H1 (cell line): ENCODE data around the gene PRKAR2B. TPM values are rescaled to one million over a fixed set of nuclear protein-coding genes. Genes with fewer than 3 reads are reported as not detected.
A peak's percentile ranks its signal among the peaks of the same experiment; 100 is the strongest.

Experiments
- CTCF ChIA-PET: fragments of 300-600 bp; sonication (Branson Sonifier 250); formaldehyde crosslinking; loops from one replicate; lab custom pipeline; 2021; ENCODE audit not compliant: partially characterized antibody; lab: Charles Lee
- POLR2A ChIA-PET: fragments of 300-600 bp; sonication (Branson Sonifier 250); formaldehyde crosslinking; loops from one replicate; lab custom pipeline; 2021; ENCODE audit warnings: inconsistent platforms; ENCODE audit not compliant: partially characterized antibody; lab: Charles Lee
- DNase-seq, 2 experiments: peaks; one replicate each; pipeline versions ENCODE4 v3.0.0 to v3.0.0-alpha.2; 2010 to 2022; ENCODE audit warnings: low spot score in 2 of 2, low read depth in 1 of 2, mixed read lengths in 1 of 2
- FAIRE-seq: peaks from 2 replicates; lab custom pipeline; 2011; peaks lifted over from hg19 to GRCh38; lab: Jason Lieb, UNC
- H2AFZ ChIP-seq: 2 replicates; pipeline ENCODE4 v1.8.1; 2012; ENCODE audit warnings: low read length, inconsistent platforms
- H2AK5ac ChIP-seq: 2 replicates; pipeline ENCODE4 v1.6.1; 2013; ENCODE audit warnings: low read depth, low read length
- H2BK120ac ChIP-seq: replicated peaks from 2 replicates; pipeline ENCODE3; 2013; ENCODE audit warnings: low read depth, low read length, inconsistent platforms
- H2BK12ac ChIP-seq: 2 replicates; pipeline ENCODE4 v1.6.1; 2013; ENCODE audit warnings: low read depth, low read length
- H2BK15ac ChIP-seq: 2 replicates; pipeline ENCODE4 v1.6.1; 2013; ENCODE audit warnings: low read length
- H2BK20ac ChIP-seq: 2 replicates; pipeline ENCODE4 v1.6.1; 2013; ENCODE audit warnings: low read length
- H2BK5ac ChIP-seq: 2 replicates; pipeline ENCODE4 v1.6.1; 2013; ENCODE audit warnings: low read depth, low read length
- H3K14ac ChIP-seq: 2 replicates; pipeline ENCODE4 v1.6.1; 2013; ENCODE audit warnings: inconsistent platforms; ENCODE audit not compliant: insufficient read length
- H3K18ac ChIP-seq: 2 replicates; pipeline ENCODE4 v1.6.1; 2013; ENCODE audit warnings: low read length; ENCODE audit errors: extremely low read depth
- H3K23ac ChIP-seq: 2 replicates; pipeline ENCODE4 v1.6.1; 2013; ENCODE audit warnings: inconsistent platforms; ENCODE audit not compliant: insufficient read length
- H3K23me2 ChIP-seq: 2 replicates; pipeline ENCODE4 v1.6.1; 2013; ENCODE audit warnings: low read depth, low read length
- H3K27ac ChIP-seq: 2 replicates; pipeline ENCODE4 v1.6.1; 2011; ENCODE audit warnings: low read depth, low read length, inconsistent platforms
- H3K27me3 ChIP-seq, 4 experiments: replicated peaks in 1 of 4; 1 replicate in 1 of 4; 2 replicates in 3 of 4; pipeline versions ENCODE4 v1.6.1 to v1.8.1; 2011 to 2013; ENCODE audit warnings: low read length in 3 of 4, mild to moderate bottlenecking in 3 of 4, inconsistent platforms in 2 of 4, mixed read lengths in 2 of 4, moderate library complexity in 1 of 4; ENCODE audit not compliant: control insufficient read depth in 3 of 4, insufficient read depth in 3 of 4; ENCODE audit errors: extremely low read depth in 1 of 4
- H3K36me3 ChIP-seq, 4 experiments: 2 replicates each; pipeline versions ENCODE4 v1.6.1 to v1.8.1; 2011 to 2013; ENCODE audit warnings: mild to moderate bottlenecking in 4 of 4, low read length in 3 of 4, moderate library complexity in 2 of 4, control low read depth in 1 of 4, inconsistent platforms in 1 of 4; ENCODE audit not compliant: insufficient read depth in 4 of 4, control insufficient read depth in 2 of 4
- H3K4ac ChIP-seq: replicated peaks from 2 replicates; pipeline ENCODE3; 2013; ENCODE audit warnings: low read length, low read depth, mixed read lengths, inconsistent platforms; ENCODE audit not compliant: insufficient read length
- H3K4me1 ChIP-seq, 4 experiments: replicated peaks in 1 of 4; 1 replicate in 1 of 4; 2 replicates in 3 of 4; pipeline versions ENCODE4 v1.6.1 to v1.8.1; 2011 to 2013; ENCODE audit warnings: low read length in 3 of 4, inconsistent platforms in 2 of 4, mixed read lengths in 1 of 4; ENCODE audit not compliant: insufficient read depth in 4 of 4, control insufficient read depth in 3 of 4
- H3K4me2 ChIP-seq, 2 experiments: 2 replicates each; pipeline versions ENCODE4 v1.6.1 to v1.8.1; 2011 to 2013; ENCODE audit warnings: low read depth in 2 of 2, low read length in 2 of 2, control low read depth in 1 of 2, inconsistent platforms in 1 of 2, mild to moderate bottlenecking in 1 of 2; ENCODE audit not compliant: insufficient read depth in 1 of 2
- H3K4me3 ChIP-seq, 4 experiments: fragments of 200-600, 300-600 bp in 1 of 4; sonication (generic), shearing (Covaris generic), sonication (Bioruptor Twin) in 1 of 4; 2 replicates each; pipeline versions ENCODE4 v1.5.1 to v1.8.1; 2011 to 2016; ENCODE audit warnings: low read length in 4 of 4, low read depth in 3 of 4, control low read depth in 2 of 4, inconsistent platforms in 2 of 4, mild to moderate bottlenecking in 2 of 4, mixed read lengths in 1 of 4, moderate library complexity in 1 of 4; ENCODE audit not compliant: insufficient read depth in 2 of 4; ENCODE audit errors: extremely low read depth in 1 of 4
- H3K56ac ChIP-seq: replicated peaks from 2 replicates; pipeline ENCODE3; 2013; ENCODE audit warnings: low read depth, mild to moderate bottlenecking, mixed read lengths, low read length, inconsistent platforms; ENCODE audit not compliant: insufficient read length
- H3K79me1 ChIP-seq: 2 replicates; pipeline ENCODE4 v1.6.1; 2013; ENCODE audit warnings: low read depth, low read length, control low read depth
- H3K79me2 ChIP-seq, 2 experiments: 2 replicates each; pipeline versions ENCODE4 v1.6.1 to v1.8.1; 2012 to 2013; ENCODE audit warnings: low read length in 2 of 2, mild to moderate bottlenecking in 2 of 2, inconsistent platforms in 1 of 2; ENCODE audit not compliant: insufficient read depth in 2 of 2, control insufficient read depth in 1 of 2
- H3K9ac ChIP-seq, 4 experiments: replicated peaks in 1 of 4; 1 replicate in 1 of 4; 2 replicates in 3 of 4; pipeline versions ENCODE4 v1.6.1 to v1.8.1; 2011 to 2013; ENCODE audit warnings: low read depth in 3 of 4, low read length in 3 of 4, control low read depth in 2 of 4, mild to moderate bottlenecking in 2 of 4, moderate library complexity in 2 of 4, inconsistent platforms in 1 of 4; ENCODE audit errors: extremely low read depth in 1 of 4
- H3K9me3 ChIP-seq, 2 experiments: 2 replicates each; pipeline versions ENCODE4 v1.6.1 to v1.8.1; 2012 to 2013; ENCODE audit warnings: mild to moderate bottlenecking in 2 of 2, moderate library complexity in 2 of 2, control low read depth in 1 of 2, inconsistent platforms in 1 of 2, low read depth in 1 of 2, low read length in 1 of 2, mixed read lengths in 1 of 2; ENCODE audit not compliant: insufficient read depth in 2 of 2
- H4K20me1 ChIP-seq, 2 experiments: replicated peaks in 1 of 2; 2 replicates each; pipeline versions ENCODE3 to v1.8.1; 2011 to 2013; ENCODE audit warnings: inconsistent platforms in 2 of 2, low read length in 2 of 2, mild to moderate bottlenecking in 1 of 2; ENCODE audit not compliant: insufficient read depth in 2 of 2, control insufficient read depth in 1 of 2
- H4K5ac ChIP-seq: 2 replicates; pipeline ENCODE4 v1.6.1; 2013; ENCODE audit warnings: low read length, low read depth, mixed read lengths, inconsistent platforms; ENCODE audit not compliant: insufficient read length
- H4K8ac ChIP-seq: 2 replicates; pipeline ENCODE4 v1.8.0; 2013; ENCODE audit warnings: mild to moderate bottlenecking, moderate library complexity, low read length, inconsistent platforms; ENCODE audit not compliant: insufficient read depth; ENCODE audit errors: extremely low read depth
- H4K91ac ChIP-seq: replicated peaks from 2 replicates; pipeline ENCODE3; 2013; ENCODE audit warnings: low read length, mixed read lengths, inconsistent platforms; ENCODE audit not compliant: insufficient read length
- KDM1A ChIP-seq: fragments of 200-600, 300-600 bp; sonication (generic); IDR thresholded peaks from 2 replicates; pipeline ENCODE4 v1.7.1; 2016; ENCODE audit warnings: mild to moderate bottlenecking, low read length, borderline replicate concordance
- TAF1 ChIP-seq: IDR thresholded peaks from 2 replicates; pipeline ENCODE4 v1.6.1; 2011; ENCODE audit warnings: mild to moderate bottlenecking, low read depth, low read length
- WGBS, 2 experiments: shearing (Covaris generic) in 1 of 2; methylation state at CpG; one replicate each; pipeline versions ENCODE4 v1.1.6 to v1.1.7; 2013 to 2015; ENCODE audit warnings: low lambda C conversion rate in 2 of 2, mixed read lengths in 2 of 2, inconsistent platforms in 1 of 2, low coverage in 1 of 2, missing lambda C conversion rate in 1 of 2; ENCODE audit not compliant: insufficient replicate concordance in 2 of 2, insufficient coverage in 1 of 2, insufficient read length in 1 of 2; ENCODE audit errors: extremely low coverage in 1 of 2, missing lambda C conversion rate in 1 of 2; 5-methylcytosine and 5-hydroxymethylcytosine counted together
- polyA plus RNA-seq, 7 experiments: library from polyadenylated mRNA; depleted of rRNA in 3 of 7; stranded (reverse) in 5 of 7; unstranded in 2 of 7; fragments of >200 nt in 5 of 7; fragments of 200-250 nt in 2 of 7; gene quantifications; 1 replicate in 5 of 7; 2 replicates in 1 of 7; 4 replicates in 1 of 7; pipeline versions ENCODE4 v1.2.1 to v1.2.3, GENCODE V29; 2011 to 2013; ENCODE audit warnings: missing spikeins in 2 of 7, mixed read lengths in 2 of 7
- total RNA-seq: library from RNA; stranded (reverse); fragmentation: NEBNext Ultra II Directional; extraction: Animal tissue kit (Norgen Biotek cat#: 25700); gene quantifications from 2 replicates; pipeline ENCODE4 v1.2.1, GENCODE V29; 2021

Gene PRKAR2B
- total and polyA plus RNA-seq, 2 of the 8 experiments (the other 6 are each of a cell fraction or from before 2014, with no cell fraction given), result 10.4 to 37.0 TPM

DNA sequence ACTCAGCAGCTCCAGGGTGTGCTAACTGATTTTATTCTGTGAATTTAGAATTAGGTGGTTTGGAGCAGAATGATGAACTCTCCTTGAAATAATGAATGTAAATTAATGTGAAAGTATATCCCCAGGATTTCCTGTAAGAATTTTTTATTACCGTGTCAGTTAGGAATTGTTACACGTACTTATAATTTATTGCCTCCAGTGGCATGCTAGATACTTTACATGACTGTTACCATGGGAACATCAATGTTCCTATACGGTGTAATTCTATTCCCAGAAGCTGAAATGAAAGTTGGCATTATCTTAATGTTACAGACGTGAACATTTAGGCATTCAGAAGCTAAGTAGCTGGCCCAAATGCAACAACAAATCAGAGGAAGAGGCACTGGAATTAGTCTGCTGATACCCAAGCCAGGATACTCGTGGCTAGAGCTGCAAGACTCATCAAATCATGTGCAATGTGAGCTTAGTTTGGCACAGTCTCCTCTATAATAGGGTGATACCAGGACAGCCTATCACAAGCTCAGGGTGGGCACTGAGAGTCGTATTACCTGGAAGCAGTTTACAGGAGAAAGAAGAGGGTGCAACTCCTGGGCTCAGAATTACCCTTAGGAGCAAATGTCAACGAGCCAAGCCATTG, 30.0 kb upstream of the PRKAR2B start:
- peak overlapping the region; percentile 99 for H2AFZ ChIP-seq
- H3K27ac ChIP-seq, result no peak overlapping the region
- H3K56ac ChIP-seq, result no peak overlapping the region
- H2BK15ac ChIP-seq, result peak overlapping the region; percentile 67; the same call in 1 of the 2 replicates
- no peak overlapping the region for H4K91ac ChIP-seq
- FAIRE-seq, result peak; percentile 39
- no peaks in the 10 kb centered on the region for H3K9me3 ChIP-seq
- no peak overlapping the region for H3K9ac ChIP-seq
- no peaks in the 10 kb centered on the region for H3K27me3 ChIP-seq
- H2AK5ac ChIP-seq, result no peak overlapping the region
- H3K79me1 ChIP-seq, result no peaks in the 10 kb centered on the region
- no peak overlapping the region for H4K5ac ChIP-seq
- POLR2A ChIA-PET, result no interaction called here
- H3K4me2 ChIP-seq, result no peak overlapping the region
- H2BK5ac ChIP-seq, result no peak overlapping the region
- H3K23ac ChIP-seq, result no peak overlapping the region
- H3K23me2 ChIP-seq, result no peaks in the 10 kb centered on the region
- peaks cover 0 to 5% (median 1%) of the 10 kb centered on the region in 4 experiments; a peak in 4 of 7 replicates for H3K4me1 ChIP-seq
- H3K4ac ChIP-seq, result peak overlapping the region; percentile 32
- H2BK20ac ChIP-seq, result no peak overlapping the region
- no peak for TF ChIP-seq TAF1
- TF ChIP-seq KDM1A, result no peak
- TF ChIP-seq, all 59 proteins: peak for 0
- no peaks in the 10 kb centered on the region for H3K79me2 ChIP-seq
- DNase-seq, result no peak
- WGBS, 2 experiments, result 87% methylated on average over 7 of the region's 7 CpGs; no CpG with 5 or more reads in 1 of the 2 experiments
- H3K4me3 ChIP-seq, result no peak overlapping the region
- no peak overlapping the region for H2BK12ac ChIP-seq
- no peak overlapping the region for H3K14ac ChIP-seq
- CTCF ChIA-PET, result interaction anchor here (0.9 to 1.3 kb wide), 2 partner anchors 29 to 133 kb away, joined by 3 to 4 read pairs; no protein-coding TSS in a partner anchor
- H4K8ac ChIP-seq, result no peak overlapping the region; the same call in 1 of the 2 replicates
- no peak overlapping the region for H2BK120ac ChIP-seq
- no peak overlapping the region for H3K18ac ChIP-seq
- no peaks in the 10 kb centered on the region for H4K20me1 ChIP-seq
- no peaks in the 10 kb centered on the region for H3K36me3 ChIP-seq
